GM08714 (cell line): ENCODE results near the gene BIN2.
"Not testable (repeated sequence)": the region's sequence is repeated elsewhere in the genome, so short reads cannot be mapped to it uniquely, and the experiment has no call there.

Source experiments
- H3K4me3 ChIP-seq: fragments of 200-500 bp; sonication (Bioruptor generic); 2 replicates; pipeline ENCODE4 v1.5.1; 2014; ENCODE audit warnings: mild to moderate bottlenecking, low read length, inconsistent platforms
- ZNF274 ChIP-seq: IDR thresholded peaks from 2 replicates; pipeline ENCODE4 v1.6.1; 2012; ENCODE audit warnings: mild to moderate bottlenecking, low read depth, low read length

Gene BIN2

DNA sequence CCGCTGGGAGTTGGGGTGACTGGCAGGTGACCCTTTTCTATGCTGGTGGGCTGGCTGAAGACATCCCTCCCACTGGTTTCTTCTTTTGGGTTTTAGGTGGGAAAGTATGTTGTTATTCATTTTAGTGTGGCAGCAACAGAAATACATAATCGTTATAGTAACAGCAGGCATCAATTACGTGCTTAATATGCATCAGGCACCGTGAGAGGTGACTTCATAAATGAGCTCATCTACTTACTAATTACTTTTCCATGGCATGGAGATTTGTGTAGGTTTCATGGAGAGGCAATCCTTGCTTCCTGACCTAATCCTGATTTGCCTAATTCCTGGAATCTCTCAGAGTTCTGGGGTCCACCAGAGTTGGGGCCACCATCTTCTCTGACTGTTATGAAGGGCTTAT is 35.9 kb upstream of the BIN2 start:
- no peak for TF ChIP-seq ZNF274
- H3K4me3 ChIP-seq = no peak overlapping the region

DNA sequence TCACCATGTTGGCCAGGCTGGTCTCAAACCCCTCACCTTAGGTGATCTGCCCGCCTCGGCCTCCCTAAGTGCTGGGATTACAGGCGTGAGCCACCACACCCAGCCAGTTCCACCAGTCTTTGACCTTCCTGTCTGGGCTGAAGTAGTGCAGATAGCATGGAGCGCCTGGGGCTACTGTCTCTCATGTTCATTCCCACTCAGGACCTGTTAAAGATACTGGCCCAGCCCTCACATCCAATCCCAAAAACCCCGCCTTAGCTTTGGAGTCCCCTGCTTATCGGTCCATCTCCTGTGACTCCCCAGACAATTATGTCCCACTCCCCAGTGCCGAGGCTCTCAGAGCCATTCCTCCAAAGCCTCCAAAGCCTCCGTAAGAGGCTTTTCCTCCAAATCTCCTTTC is 34.5 kb upstream of the BIN2 start:
- no peak overlapping the region for H3K4me3 ChIP-seq
- TF ChIP-seq ZNF274 = no peak

DNA sequence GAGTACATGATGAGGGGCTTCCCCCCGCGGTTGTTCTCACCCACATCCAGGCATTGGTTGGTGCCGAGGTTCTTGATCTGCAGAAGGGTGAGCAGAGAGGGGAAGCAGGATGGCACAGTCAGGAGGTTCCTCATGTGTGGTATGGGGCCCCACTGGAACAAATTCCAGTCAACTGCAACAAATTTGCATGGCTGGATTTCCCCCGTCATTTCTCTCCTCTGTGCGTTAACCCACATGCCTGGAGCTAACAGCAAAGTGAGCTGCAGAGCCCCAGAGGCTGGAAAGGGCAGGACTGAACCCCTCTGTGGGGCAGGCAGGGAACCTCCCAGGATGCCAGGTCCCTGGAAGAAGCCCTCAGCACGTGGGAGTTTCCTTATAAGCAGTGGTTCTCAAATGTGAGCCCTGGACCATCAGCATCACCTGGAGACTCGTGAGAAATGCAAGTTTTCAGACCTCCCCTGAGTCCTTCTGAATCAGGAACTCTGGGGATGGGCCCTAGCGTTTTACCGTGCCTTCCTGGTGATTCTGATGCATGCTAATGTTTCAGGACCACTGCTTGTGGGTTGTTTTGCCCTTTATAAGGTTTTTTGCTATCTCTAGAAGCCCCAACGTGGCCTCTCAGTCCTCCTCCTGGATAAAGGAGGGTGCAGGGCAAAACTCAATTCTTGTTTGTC is 33.5 kb upstream of the BIN2 start:
- TF ChIP-seq ZNF274 = no peak
- no peak overlapping the region for H3K4me3 ChIP-seq

DNA sequence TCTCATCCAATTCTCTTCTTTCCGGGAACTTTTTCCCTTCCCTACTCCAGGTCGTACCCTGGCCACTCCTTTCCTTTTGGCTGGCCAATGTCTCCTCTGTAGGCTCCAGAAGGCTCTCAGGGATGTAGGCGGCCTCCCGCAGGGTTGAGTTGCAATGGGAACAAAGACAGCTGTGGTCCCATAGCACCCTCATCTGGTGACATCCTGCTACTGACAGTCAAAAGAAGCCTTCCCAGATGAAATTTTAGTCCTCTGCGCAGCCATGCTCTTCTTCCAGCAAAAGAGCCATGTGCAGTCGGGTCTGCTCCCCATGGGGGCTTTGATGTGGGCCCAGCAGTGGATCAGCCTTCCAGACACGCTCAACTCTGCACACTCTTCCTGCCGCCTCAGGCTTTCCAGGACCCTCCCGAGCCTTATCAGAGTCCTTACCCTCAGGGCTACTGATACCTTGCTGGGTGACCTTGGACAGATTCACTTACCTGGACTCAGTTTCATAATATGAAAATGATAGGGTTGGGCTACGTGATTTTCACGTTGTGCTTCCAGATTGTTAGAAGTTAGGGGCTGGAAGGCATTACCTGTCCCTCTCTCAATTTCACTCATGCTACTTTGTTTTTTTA is 28.0 kb upstream of the BIN2 start:
- H3K4me3 ChIP-seq = no peak overlapping the region
- TF ChIP-seq ZNF274 = no peak

DNA sequence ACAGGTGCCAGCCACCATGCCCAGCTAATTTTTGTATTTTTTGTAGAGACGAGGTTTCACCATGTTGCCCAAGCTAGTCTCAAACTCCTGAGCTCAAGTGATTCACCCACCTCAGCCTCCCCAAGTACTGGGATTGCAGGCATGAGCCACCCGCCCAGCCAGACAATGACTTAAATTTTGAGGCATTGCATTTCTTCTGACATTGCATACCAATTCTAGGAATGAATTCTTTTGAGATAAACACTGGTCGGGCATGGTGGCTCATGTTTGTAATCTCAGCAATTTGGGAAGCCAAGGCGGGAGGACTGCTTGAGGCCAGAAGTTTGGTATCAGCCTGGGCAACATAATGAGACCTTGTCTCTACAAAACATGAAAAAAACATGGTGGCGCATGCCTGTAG is 25.1 kb upstream of the BIN2 start:
- H3K4me3 ChIP-seq = no peak overlapping the region
- no peak for TF ChIP-seq ZNF274

DNA sequence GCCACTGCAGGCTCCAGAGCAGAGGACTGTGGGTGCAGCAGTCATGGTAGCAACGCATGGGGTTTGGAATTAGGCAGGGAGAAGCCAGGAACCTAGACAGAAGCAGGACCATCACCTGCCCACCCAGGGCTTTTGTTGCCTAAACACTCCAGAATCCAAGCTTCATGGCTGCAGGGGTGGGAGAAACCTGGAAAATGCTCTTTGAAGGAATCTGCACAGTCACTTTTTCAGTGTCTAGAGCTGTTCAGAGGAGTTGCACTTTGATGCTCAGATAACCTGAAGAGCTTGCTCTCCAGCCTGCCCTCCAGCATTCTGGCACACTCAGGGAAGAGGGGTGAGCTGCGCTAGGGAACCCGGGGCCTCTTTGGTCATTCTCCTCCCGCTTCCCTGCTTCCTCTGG is 24.1 kb upstream of the BIN2 start:
- no peak overlapping the region for H3K4me3 ChIP-seq
- TF ChIP-seq ZNF274 = no peak

DNA sequence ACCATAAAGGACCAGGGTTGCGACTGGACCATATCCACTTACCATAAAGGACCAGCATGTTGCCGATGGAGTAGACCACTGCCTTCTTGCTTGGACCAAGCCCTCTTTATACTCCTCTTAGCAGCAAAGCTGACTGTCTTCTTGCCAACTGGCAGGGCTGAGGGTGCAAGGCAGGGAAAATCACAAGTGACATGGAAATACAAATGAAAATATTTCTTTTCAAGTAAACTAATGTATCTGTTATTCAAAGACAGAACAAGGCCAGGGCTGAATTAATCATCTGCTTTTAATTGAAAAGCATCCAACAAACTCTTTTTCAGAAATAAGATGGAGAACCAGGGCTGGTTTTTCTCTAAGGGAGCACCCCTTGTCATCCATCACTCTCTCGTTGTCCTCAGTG is 22.6 kb upstream of the BIN2 start, which contains the start of gene CELA1:
TSS of gene CELA1 (minus strand) at position 99 of the 400 bp plus-strand sequence. CDS start at position 58, 41 bp downstream.
- H3K4me3 ChIP-seq = no peak within 1 kb of the TSS
- no peak for TF ChIP-seq ZNF274

DNA sequence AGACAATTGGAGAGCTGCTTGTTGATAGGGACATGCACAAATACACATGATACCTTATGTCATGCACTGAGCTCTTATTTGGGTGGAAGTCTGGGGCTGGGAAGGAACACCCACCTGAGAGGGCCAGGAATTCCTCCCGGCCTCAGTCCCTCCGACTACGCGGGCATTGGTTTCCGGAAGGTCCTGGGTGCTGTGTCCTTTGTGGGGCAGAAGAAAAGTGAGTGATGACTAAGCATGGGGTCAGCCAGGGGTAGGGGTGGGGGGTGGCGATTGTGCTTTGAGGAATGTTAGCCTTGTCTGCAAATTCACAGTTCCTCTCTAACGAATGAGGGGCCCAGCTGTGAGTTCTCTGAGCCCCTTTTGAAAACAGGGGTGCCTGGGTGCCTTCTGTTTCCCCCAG is 21.7 kb upstream of the BIN2 start:
- no peak overlapping the region for H3K4me3 ChIP-seq
- no peak for TF ChIP-seq ZNF274

DNA sequence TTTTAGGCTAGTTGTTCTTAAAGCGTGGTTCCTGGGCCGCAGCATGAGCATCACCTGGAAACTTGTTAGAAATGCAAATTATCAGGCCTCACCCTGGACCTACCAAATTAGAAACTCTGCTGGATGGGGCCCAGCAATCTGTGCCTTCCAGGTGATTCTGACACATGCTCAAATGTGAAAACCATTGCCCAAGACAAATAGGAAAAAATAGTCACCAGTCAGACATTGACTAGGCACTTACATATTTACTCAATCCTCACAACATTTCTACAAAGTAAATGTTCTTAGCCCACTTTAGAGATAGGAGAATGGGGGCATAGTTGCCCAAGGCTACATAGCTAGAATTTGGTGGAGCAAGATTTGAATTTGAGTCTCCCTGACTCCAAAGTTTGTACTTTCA is 19.2 kb upstream of the BIN2 start:
- TF ChIP-seq ZNF274 = no peak

DNA sequence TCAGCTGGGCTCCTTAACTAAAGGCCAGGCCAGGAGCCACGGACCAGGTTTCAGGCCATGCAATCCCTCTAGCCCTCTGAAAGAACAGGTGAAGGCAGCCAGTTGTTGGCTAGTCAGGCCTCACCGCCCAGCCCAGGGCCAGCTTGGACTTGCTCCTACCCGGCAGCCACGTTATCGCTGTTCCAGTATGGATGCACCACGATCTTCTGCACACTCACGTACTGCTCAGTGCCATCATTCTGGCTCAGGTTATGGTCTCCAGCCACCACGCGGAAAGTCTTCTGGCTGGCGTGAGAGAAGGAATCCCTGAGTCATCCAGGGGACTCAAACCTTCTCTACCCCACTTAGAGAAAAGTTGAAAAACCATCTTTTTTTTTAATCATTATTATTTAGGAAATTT is 18.4 kb upstream of the BIN2 start:
- no peak for TF ChIP-seq ZNF274
- H3K4me3 ChIP-seq = no peak overlapping the region

More for the DNA sequence above, 19.2 kb upstream of the BIN2 start:
- no peak overlapping the region for H3K4me3 ChIP-seq

DNA sequence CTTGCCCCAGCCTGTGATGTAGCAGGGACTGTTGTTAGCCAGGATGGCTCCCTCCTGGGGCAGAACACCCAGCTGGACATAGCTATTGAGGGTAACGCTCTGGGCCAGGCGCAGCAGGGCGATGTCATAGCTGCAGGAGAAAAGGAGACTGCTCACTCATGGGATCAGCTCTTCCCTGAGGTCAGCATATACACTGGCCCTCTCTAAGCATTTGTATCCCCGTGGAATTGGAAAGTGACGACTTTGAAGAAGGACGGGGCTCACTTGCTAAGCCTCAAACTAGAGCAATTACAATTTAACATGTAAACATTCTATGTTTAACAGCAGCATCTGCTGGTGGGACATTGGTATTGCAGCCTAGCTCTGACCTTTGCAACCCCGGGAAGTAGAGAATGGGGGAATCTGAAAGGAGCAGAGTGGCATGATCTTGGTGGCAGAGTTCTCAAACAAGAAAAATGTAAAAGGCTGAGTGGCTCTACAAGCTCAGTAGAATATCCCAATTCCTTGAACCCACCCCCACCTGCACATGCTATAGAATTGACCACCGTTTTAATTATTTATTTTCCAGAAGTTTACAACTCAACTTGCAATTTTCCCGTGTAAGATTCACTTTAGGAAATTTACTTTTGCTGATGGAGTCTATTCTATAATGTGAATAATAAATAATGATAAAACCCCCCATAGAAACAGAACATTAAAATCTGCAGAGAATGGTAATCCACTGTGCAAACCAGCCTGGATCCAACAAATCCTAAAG is 17.5 kb upstream of the BIN2 start:
- no peak for TF ChIP-seq ZNF274
- no peak overlapping the region for H3K4me3 ChIP-seq

DNA sequence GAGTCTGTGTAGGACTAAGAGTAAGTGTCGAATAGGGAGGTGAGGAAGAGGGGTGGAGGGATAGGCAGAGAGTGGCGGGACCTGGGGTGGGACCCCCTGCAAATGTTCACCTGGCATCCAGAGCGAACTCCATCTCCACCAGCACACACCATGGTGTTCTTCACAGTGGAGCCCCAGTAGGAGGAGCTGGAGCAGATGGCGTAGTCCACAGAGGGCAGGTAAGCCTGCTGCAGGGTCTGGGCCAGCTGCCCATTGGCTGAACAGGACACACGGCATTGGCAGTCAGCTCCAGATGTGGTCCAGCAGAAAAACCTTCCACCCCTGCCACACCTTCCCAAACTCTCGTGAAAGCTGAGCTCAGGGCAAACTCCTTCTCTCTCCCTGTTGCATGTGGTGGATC is 15.8 kb upstream of the BIN2 start:
- no peak for TF ChIP-seq ZNF274
- no peak overlapping the region for H3K4me3 ChIP-seq

DNA sequence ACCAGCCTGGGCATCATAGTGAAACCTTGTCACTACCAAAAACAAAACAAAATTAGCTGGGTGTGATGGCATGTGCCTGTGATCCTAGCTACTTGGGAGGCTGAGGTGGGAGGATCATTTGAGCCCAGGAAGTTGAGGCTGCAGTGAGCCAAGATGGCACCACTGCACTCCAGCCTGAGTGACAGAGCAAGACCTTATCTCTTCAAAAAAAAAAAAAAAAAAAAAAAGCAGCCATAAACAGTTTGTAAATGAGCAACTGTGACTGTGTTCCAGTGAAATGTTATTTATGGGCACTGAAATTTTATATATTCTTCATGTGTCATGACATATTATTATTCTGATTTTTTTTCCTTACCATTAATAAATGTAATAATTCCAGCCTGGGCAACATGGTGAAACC is 13.4 kb upstream of the BIN2 start:
- H3K4me3 ChIP-seq = not testable (repeated sequence)

DNA sequence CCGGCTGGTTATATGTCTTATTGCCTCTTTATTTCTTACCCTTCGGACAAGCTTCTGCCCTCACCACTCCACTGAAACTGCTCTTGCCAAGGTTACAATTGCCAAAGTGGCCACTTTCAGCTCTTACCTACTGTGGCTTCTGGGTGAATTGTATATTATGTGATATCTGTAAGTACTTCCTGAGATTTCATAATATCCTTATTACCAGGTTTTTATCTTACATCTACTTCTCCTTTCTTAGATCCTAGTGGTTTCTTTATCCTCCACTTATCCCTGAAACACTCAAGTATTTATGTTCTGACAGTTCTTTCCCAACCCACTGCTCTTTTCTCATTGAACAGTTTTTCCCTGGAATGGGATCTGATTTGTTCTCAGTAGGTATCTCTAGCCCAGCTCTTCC is 12.0 kb upstream of the BIN2 start:
- H3K4me3 ChIP-seq = no peak overlapping the region
- no peak for TF ChIP-seq ZNF274

DNA sequence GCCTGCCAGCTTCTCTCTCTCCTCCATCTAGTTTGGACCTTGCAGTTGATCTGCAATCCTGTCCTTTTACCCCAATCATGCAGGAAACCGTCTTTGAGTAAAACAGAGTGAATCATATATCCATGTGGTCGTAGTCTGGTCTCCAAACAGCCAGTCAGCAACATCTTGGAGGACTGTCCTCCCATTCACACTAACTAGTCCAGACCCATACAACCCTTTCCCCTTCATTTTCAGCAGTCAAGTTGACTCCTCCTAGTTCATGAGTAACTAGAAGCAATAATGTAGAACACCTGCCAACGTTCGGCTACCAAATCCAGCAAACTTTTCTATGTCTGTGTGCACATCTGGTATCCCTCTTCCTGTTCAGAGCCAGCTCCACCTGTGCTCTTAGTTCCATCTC is 10.8 kb upstream of the BIN2 start:
- no peak for TF ChIP-seq ZNF274
- no peak overlapping the region for H3K4me3 ChIP-seq
